Measurements from ENCODE around the gene SHKBP1.

DNA sequence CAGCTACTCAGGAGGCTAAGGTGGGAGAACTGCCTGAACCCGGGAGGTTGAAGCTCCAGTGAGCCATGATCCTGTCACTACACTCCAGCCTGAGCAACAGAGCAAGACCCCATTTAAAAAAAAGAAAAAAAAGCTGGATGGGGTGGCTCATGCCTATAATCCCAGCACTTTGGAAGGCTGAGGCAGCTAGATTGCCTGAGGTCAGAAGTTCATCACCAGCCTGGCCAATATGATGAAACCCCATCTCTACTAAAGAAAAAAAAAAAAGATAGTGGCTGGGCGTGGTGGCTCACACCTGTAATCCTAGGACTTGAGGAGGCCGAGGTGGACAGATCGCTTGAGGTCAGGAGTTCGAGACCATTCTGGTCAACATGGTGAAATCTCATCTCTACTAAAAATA, 39.5 kb downstream of the SHKBP1 start:
- TF ChIP-seq EZH2phosphoT487 (IDR thresholded peaks at IDR 0.05; ENCODE audit: insufficient read depth, low read depth) (no peak), EZH2 (IDR thresholded peaks at IDR 0.05; ENCODE audit: insufficient read depth, poor library complexity, severe bottlenecking) (no peak)

All from GM23248 (cell line).